ENCODE results near the gene ETS2.

The ETS2 gene

GRCh38 chr21:38798481-38798882, 7.2 kb upstream of the ETS2 start:
- DNase-seq = no peak
- Histone ChIP-seq H2AFZ (ENCODE audit: low read length) (no peak overlapping the region), H3F3A (ENCODE audit: insufficient read depth, low read length) (no peaks in the 10 kb centered on the region), H3K4me3 (ENCODE audit: low read length) (no peak overlapping the region), H4K20me1 (ENCODE audit: insufficient read depth, low read length) (no peaks in the 10 kb centered on the region), H3K9ac (ENCODE audit: low read length) (no peak overlapping the region), H3K9me2 (replicated peaks; ENCODE audit: insufficient read depth, low read length) (no peaks in the 10 kb centered on the region), H3K79me2 (ENCODE audit: low read length) (no peaks in the 10 kb centered on the region), H3K4me2 (ENCODE audit: low read depth, low read length) (no peak overlapping the region), H3K27ac (ENCODE audit: low read length) (no peak overlapping the region), H3K36me3 (replicated peaks; ENCODE audit: insufficient read depth, low read length) (no peaks in the 10 kb centered on the region), H3K27me3 (replicated peaks; ENCODE audit: insufficient read depth, low read length) (peaks cover 64% of the 10 kb centered on the region), H3K4me1 (ENCODE audit: low read length) (no peaks in the 10 kb centered on the region), H3K9me3 (replicated peaks; ENCODE audit: insufficient read depth, low read length) (no peaks in the 10 kb centered on the region)
- TF ChIP-seq EZH2 (optimal IDR thresholded peaks at IDR 0.05; ENCODE audit: low read depth, low read length) (no peak), EZH2phosphoT487 (IDR thresholded peaks at IDR 0.05; ENCODE audit: low read length) (no peak), CTCF (IDR thresholded peaks at IDR 0.05; ENCODE audit: low read length) (no peak)

GRCh38 chr21:38800046-38800758, 5.5 kb upstream of the ETS2 start:
- H3K27ac ChIP-seq (ENCODE audit: low read length) = no peak overlapping the region
- no peak overlapping the region for H3K4me3 ChIP-seq (ENCODE audit: low read length)
- H2AFZ ChIP-seq (ENCODE audit: low read length) = no peak overlapping the region
- H3K9me2 ChIP-seq (replicated peaks; ENCODE audit: insufficient read depth, low read length) = no peaks in the 10 kb centered on the region
- no peaks in the 10 kb centered on the region for H4K20me1 ChIP-seq (ENCODE audit: insufficient read depth, low read length)
- TF ChIP-seq EZH2 (optimal IDR thresholded peaks at IDR 0.05; ENCODE audit: low read depth, low read length) (no peak), EZH2phosphoT487 (IDR thresholded peaks at IDR 0.05; ENCODE audit: low read length) (no peak), CTCF (IDR thresholded peaks at IDR 0.05; ENCODE audit: low read length) (no peak)
- H3K9me3 ChIP-seq (replicated peaks; ENCODE audit: insufficient read depth, low read length) = no peaks in the 10 kb centered on the region
- no peak overlapping the region for H3K4me2 ChIP-seq (ENCODE audit: low read depth, low read length)
- H3K36me3 ChIP-seq (replicated peaks; ENCODE audit: insufficient read depth, low read length) = no peaks in the 10 kb centered on the region
- H3K79me2 ChIP-seq (ENCODE audit: low read length) = no peaks in the 10 kb centered on the region
- no peaks in the 10 kb centered on the region for H3F3A ChIP-seq (ENCODE audit: insufficient read depth, low read length)
- H3K4me1 ChIP-seq (ENCODE audit: low read length) = 0 out of 2 replicates have a peak, but pooled peaks cover 5% of the 10 kb centered on the region
- H3K27me3 ChIP-seq (replicated peaks; ENCODE audit: insufficient read depth, low read length) = peaks cover 68% of the 10 kb centered on the region
- DNase-seq = no peak
- H3K9ac ChIP-seq (ENCODE audit: low read length) = no peak overlapping the region

- Histone ChIP-seq H3K27ac (ENCODE audit: low read length) (no peak overlapping the region), H3K9me3 (replicated peaks; ENCODE audit: insufficient read depth, low read length) (no peaks in the 10 kb centered on the region), H3K36me3 (replicated peaks; ENCODE audit: insufficient read depth, low read length) (no peaks in the 10 kb centered on the region), H3K27me3 (replicated peaks; ENCODE audit: insufficient read depth, low read length) (peaks cover 62% of the 10 kb centered on the region), H3K4me3 (ENCODE audit: low read length) (no peak overlapping the region), H3F3A (ENCODE audit: insufficient read depth, low read length) (no peaks in the 10 kb centered on the region), H4K20me1 (ENCODE audit: insufficient read depth, low read length) (no peaks in the 10 kb centered on the region), H3K4me2 (ENCODE audit: low read depth, low read length) (no peak overlapping the region), H2AFZ (ENCODE audit: low read length) (no peak overlapping the region), H3K79me2 (ENCODE audit: low read length) (no peaks in the 10 kb centered on the region), H3K9ac (ENCODE audit: low read length) (no peak overlapping the region), H3K4me1 (ENCODE audit: low read length) (0 out of 2 replicates have a peak, but pooled peaks cover 5% of the 10 kb centered on the region), H3K9me2 (replicated peaks; ENCODE audit: insufficient read depth, low read length) (no peaks in the 10 kb centered on the region)
- no peak for DNase-seq
- TF ChIP-seq CTCF (IDR thresholded peaks at IDR 0.05; ENCODE audit: low read length) (no peak), EZH2 (optimal IDR thresholded peaks at IDR 0.05; ENCODE audit: low read depth, low read length) (no peak), EZH2phosphoT487 (IDR thresholded peaks at IDR 0.05; ENCODE audit: low read length) (no peak)
These were observed 4.6 kb upstream of the ETS2 start for GRCh38 chr21:38800924-38801744.
